ENCODE data around the gene TDRD5.

DNA sequence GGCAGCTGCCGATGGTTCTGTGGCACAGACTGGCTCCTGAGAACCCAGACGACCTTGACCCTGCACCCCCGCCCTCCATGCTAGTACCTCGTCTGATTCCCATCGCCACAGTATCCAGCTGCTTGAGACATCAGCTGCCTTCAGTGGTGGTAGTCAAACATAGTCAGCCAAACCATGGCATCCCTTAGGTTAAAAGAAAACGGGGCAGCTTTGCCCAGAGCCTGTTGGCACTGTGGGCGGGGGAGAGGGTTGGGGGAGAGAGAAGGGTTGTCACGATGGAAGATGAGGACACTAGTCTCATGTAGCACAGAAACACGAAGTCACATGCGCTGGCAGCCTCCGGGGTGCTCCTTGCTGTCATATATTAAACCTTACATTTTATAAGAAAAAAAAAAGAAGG lies 961 bp upstream of the TDRD5 start:
- TF ChIP-seq, protein P1, sequence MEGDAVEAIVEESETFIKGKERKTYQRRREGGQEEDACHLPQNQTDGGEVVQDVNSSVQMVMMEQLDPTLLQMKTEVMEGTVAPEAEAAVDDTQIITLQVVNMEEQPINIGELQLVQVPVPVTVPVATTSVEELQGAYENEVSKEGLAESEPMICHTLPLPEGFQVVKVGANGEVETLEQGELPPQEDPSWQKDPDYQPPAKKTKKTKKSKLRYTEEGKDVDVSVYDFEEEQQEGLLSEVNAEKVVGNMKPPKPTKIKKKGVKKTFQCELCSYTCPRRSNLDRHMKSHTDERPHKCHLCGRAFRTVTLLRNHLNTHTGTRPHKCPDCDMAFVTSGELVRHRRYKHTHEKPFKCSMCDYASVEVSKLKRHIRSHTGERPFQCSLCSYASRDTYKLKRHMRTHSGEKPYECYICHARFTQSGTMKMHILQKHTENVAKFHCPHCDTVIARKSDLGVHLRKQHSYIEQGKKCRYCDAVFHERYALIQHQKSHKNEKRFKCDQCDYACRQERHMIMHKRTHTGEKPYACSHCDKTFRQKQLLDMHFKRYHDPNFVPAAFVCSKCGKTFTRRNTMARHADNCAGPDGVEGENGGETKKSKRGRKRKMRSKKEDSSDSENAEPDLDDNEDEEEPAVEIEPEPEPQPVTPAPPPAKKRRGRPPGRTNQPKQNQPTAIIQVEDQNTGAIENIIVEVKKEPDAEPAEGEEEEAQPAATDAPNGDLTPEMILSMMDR (IDR thresholded peaks at IDR 0.05 in 2 of 3, conservative IDR thresholded peaks at IDR 0.05 in 1 of 3; ENCODE audit: borderline replicate concordance in 1 of 3, insufficient read depth in 1 of 3, low read depth in 2 of 3, low read length in 2 of 3), result no peak
- TF ChIP-seq EZH2 (IDR thresholded peaks at IDR 0.05) (no peak), CEBPB (IDR thresholded peaks at IDR 0.05; ENCODE audit: low read depth) (no peak), EGR1 (IDR thresholded peaks at IDR 0.05; ENCODE audit: low read depth) (no peak), SP1 (IDR thresholded peaks at IDR 0.05; ENCODE audit: low read depth) (no peak), POLR2A (IDR thresholded peaks at IDR 0.05; ENCODE audit: borderline replicate concordance, extremely low read depth, insufficient read depth, insufficient read length) (no peak), SIN3A (IDR thresholded peaks at IDR 0.05; ENCODE audit: low read depth) (no peak)

All from HCT116 (cell line).